Measurements from ENCODE around the gene RCOR3.
"Not testable (repeated sequence)": the region's sequence is repeated elsewhere in the genome, so short reads cannot be mapped to it uniquely, and the experiment has no call there.

RCOR3 gene

GRCh38 chr1:211341999-211342398, 82.8 kb downstream of the RCOR3 start:
- DNase-seq: no peak

GRCh38 chr1:211343607-211344006, 84.4 kb downstream of the RCOR3 start:
- DNase-seq: no peak

- DNase-seq: no peak
Observed at GRCh38 chr1:211344152-211344618, 85.0 kb downstream of the RCOR3 start.

- DNase-seq: no peak
Observed at GRCh38 chr1:211345719-211346118, 86.6 kb downstream of the RCOR3 start.

GRCh38 chr1:211347077-211347844, 88.1 kb downstream of the RCOR3 start:
- DNase-seq: no peak

- DNase-seq: no peak
Observed at GRCh38 chr1:211348547-211348946, 89.4 kb downstream of the RCOR3 start.

GRCh38 chr1:211349741-211350140, 90.6 kb downstream of the RCOR3 start:
- DNase-seq: no peak

GRCh38 chr1:211352055-211352454, 92.9 kb downstream of the RCOR3 start:
- DNase-seq: not testable (repeated sequence)

- DNase-seq: no peak
Observed at GRCh38 chr1:211352465-211352864, 93.3 kb downstream of the RCOR3 start.

GRCh38 chr1:211352985-211353515, 93.9 kb downstream of the RCOR3 start:
- DNase-seq: peak; percentile 73

GRCh38 chr1:211353562-211354212, 94.5 kb downstream of the RCOR3 start:
- DNase-seq: no peak

GRCh38 chr1:211355873-211356272, 96.7 kb downstream of the RCOR3 start:
- DNase-seq: no peak

- no peak for DNase-seq
Observed at GRCh38 chr1:211356723-211357407, 97.7 kb downstream of the RCOR3 start.

- no peak for DNase-seq
Observed at GRCh38 chr1:211358685-211359084, 99.5 kb downstream of the RCOR3 start.

- no peak for DNase-seq
Observed at GRCh38 chr1:211359876-211360275, 100.7 kb downstream of the RCOR3 start.

GRCh38 chr1:211361202-211361601, 102.0 kb downstream of the RCOR3 start:
- DNase-seq: no peak

All from CD4-positive, alpha-beta T cell treated with Interleukin-6 for 4 hours (primary cell).